ENCODE data around the gene S100A14. TPM values are rescaled to one million over a fixed set of nuclear protein-coding genes. Genes with fewer than 3 reads are reported as not detected.

The S100A14 gene
- total and polyA plus RNA-seq, 9 of the 15 experiments (the other 6 are each of a cell fraction or from before 2014, with no cell fraction given), result 0.10 to 0.64 (median 0.24) TPM; not detected in 3

- TF ChIP-seq CUX1 (CRISPR knock-in tag; IDR thresholded peaks at IDR 0.05) (no peak), ATF1 (CRISPR knock-in tag; IDR thresholded peaks at IDR 0.05) (no peak), ATF1 (tag; IDR thresholded peaks at IDR 0.05) (no peak), ZNF175 (CRISPR knock-in tag; IDR thresholded peaks at IDR 0.05; ENCODE audit: low read depth) (peak; percentile 6; the same call in 1 of the 2 replicates), WHSC1 (IDR thresholded peaks at IDR 0.05; ENCODE audit: low read length) (no peak), FOXJ2 (tag; IDR thresholded peaks at IDR 0.05) (no peak), VEZF1 (CRISPR knock-in tag; IDR thresholded peaks at IDR 0.05) (peak; percentile 90), CBX8 (IDR thresholded peaks at IDR 0.05; ENCODE audit: borderline replicate concordance, extremely low read depth, low read depth, low read length, poor library complexity, severe bottlenecking) (no peak), POLR2AphosphoS5 (IDR thresholded peaks at IDR 0.05; ENCODE audit: control insufficient read depth, insufficient read depth, low read depth, low read length) (0 out of 2 replicates have a peak, but pooled peaks have one; percentile 28), ETV5 (CRISPR knock-in tag; IDR thresholded peaks at IDR 0.05; ENCODE audit: low read depth) (no peak), PHB (CRISPR knock-in tag; IDR thresholded peaks at IDR 0.05) (peak; percentile 63; the same call in 1 of the 2 replicates), MTA3 (IDR thresholded peaks at IDR 0.05; ENCODE audit: borderline replicate concordance) (peak; percentile 43; the same call in 1 of the 2 replicates), NRF1 (conservative IDR thresholded peaks at IDR 0.05 in 1 of 2, IDR thresholded peaks at IDR 0.05 in 1 of 2) (no peak), IRF1 (CRISPR knock-in tag; IDR thresholded peaks at IDR 0.05; ENCODE audit: borderline replicate concordance) (no peak), DACH1 (IDR thresholded peaks at IDR 0.05; ENCODE audit: partially characterized antibody) (no peak), CTCF (IDR thresholded peaks at IDR 0.05 in 2 of 3, conservative IDR thresholded peaks at IDR 0.05 in 1 of 3; ENCODE audit: insufficient read depth in 2 of 3, low read depth in 1 of 3, low read length in 3 of 3) (peak; percentile 26 to 70 (median 58); a peak in 5 of 6 replicates)
Observed at GRCh38 chr1:153627715-153628626, 11.8 kb upstream of the S100A14 start, which contains the start of gene S100A1 (continued).

Measured in K562 (cell line).